OCI-LY1 (cell line): ENCODE data around the gene LRRTM1.

ENCODE experiments used
- H2AFZ ChIP-seq: fragments of 200-600 bp; sonication (generic), shearing (Covaris generic); 2 replicates; pipeline ENCODE4 v1.6.0; 2014; ENCODE audit warnings: antibody characterized with exemption, mild to moderate bottlenecking, low read length
- H3F3A ChIP-seq: fragments of 200-600 bp; sonication (generic), shearing (Covaris generic); 2 replicates; pipeline ENCODE4 v1.6.0; 2014; ENCODE audit warnings: mild to moderate bottlenecking, antibody characterized with exemption, low read length, moderate library complexity; ENCODE audit not compliant: insufficient read depth
- H3K27ac ChIP-seq: fragments of 200-600 bp; sonication (generic); 2 replicates; pipeline ENCODE4 v1.5.1; 2014; ENCODE audit warnings: low read length, mixed run types, mild to moderate bottlenecking, low read depth; ENCODE audit not compliant: poor library complexity, severe bottlenecking
- H3K27me3 ChIP-seq: fragments of 200-600 bp; sonication (generic); 2 replicates; pipeline ENCODE4 v1.6.0; 2014; ENCODE audit warnings: antibody characterized with exemption, mild to moderate bottlenecking, low read length, moderate library complexity; ENCODE audit not compliant: insufficient read depth
- H3K36me3 ChIP-seq: fragments of 200-600 bp; sonication (generic); 2 replicates; pipeline ENCODE4 v1.6.1; 2014; ENCODE audit warnings: mild to moderate bottlenecking, antibody characterized with exemption, low read length, moderate library complexity, mixed read lengths; ENCODE audit not compliant: insufficient read depth
- H3K4me1 ChIP-seq: fragments of 200-600 bp; sonication (generic); 2 replicates; pipeline ENCODE4 v1.5.1; 2014; ENCODE audit warnings: mild to moderate bottlenecking, low read length, moderate library complexity; ENCODE audit not compliant: insufficient read depth, severe bottlenecking
- H3K4me2 ChIP-seq: fragments of 200-600 bp; sonication (generic), shearing (Covaris generic); 2 replicates; pipeline ENCODE4 v1.6.1; 2014; ENCODE audit warnings: low read length
- H3K4me3 ChIP-seq: fragments of 200-600 bp; sonication (generic); 2 replicates; pipeline ENCODE4 v1.5.1; 2014; ENCODE audit warnings: low read length, low read depth, mild to moderate bottlenecking, mixed read lengths; ENCODE audit not compliant: poor library complexity, severe bottlenecking
- H3K79me2 ChIP-seq: fragments of 200-600 bp; shearing (Covaris generic); 2 replicates; pipeline ENCODE4 v1.6.1; 2016; ENCODE audit warnings: mixed run types, low read length, mixed read lengths; ENCODE audit not compliant: insufficient read depth
- H3K9ac ChIP-seq: fragments of 200-600 bp; sonication (generic), shearing (Covaris generic); 2 replicates; pipeline ENCODE4 v1.6.1; 2014; ENCODE audit warnings: mild to moderate bottlenecking, low read length, mixed read lengths
- H3K9me2 ChIP-seq: fragments of 200-600 bp; sonication (generic), shearing (Covaris generic); 2 replicates; pipeline ENCODE4 v1.6.1; 2014; ENCODE audit warnings: low read depth, mild to moderate bottlenecking, low read length, mixed read lengths
- H3K9me3 ChIP-seq: fragments of 200-600 bp; shearing (Covaris generic); 2 replicates; pipeline ENCODE4 v1.6.1; 2014; ENCODE audit warnings: low read length, mixed read lengths
- H4K20me1 ChIP-seq: fragments of 200-600 bp; sonication (generic), shearing (Covaris generic); 2 replicates; pipeline ENCODE4 v1.6.0; 2016; ENCODE audit warnings: mild to moderate bottlenecking, low read length; ENCODE audit not compliant: insufficient read depth
- EZH2 ChIP-seq: fragments of 200-600 bp; sonication (generic), shearing (Covaris generic); IDR thresholded peaks from 2 replicates; pipeline ENCODE4 v1.8.0; 2017; ENCODE audit warnings: borderline replicate concordance, mixed run types, mild to moderate bottlenecking, antibody characterized with exemption, low read length, moderate library complexity, mixed read lengths
- TF ChIP-seq, protein P1 (sequence below): fragments of 200-600 bp; sonication (generic), shearing (Covaris generic); IDR thresholded peaks from 2 replicates; pipeline ENCODE4 v1.5.1; 2017; ENCODE audit warnings: mild to moderate bottlenecking, antibody characterized with exemption, low read length, moderate library complexity, mixed read lengths

Gene LRRTM1

DNA sequence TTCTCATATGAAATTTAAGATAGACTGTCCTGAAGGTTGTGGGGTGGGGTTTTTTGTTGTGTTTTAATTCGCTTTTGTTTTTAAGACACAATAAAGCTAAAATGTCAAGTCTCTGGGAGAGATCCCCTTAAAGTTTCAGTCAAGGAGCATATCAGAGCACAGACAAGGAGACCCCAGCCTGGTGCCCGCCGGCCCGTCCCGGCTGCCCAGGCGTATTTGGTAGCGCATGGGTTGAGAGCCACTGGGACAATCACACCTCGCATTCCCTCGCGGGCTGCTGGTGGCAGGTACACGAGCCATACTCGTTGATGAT lies 2.6 kb downstream of the LRRTM1 start:
- no peak for TF ChIP-seq EZH2
- TF ChIP-seq, protein P1, sequence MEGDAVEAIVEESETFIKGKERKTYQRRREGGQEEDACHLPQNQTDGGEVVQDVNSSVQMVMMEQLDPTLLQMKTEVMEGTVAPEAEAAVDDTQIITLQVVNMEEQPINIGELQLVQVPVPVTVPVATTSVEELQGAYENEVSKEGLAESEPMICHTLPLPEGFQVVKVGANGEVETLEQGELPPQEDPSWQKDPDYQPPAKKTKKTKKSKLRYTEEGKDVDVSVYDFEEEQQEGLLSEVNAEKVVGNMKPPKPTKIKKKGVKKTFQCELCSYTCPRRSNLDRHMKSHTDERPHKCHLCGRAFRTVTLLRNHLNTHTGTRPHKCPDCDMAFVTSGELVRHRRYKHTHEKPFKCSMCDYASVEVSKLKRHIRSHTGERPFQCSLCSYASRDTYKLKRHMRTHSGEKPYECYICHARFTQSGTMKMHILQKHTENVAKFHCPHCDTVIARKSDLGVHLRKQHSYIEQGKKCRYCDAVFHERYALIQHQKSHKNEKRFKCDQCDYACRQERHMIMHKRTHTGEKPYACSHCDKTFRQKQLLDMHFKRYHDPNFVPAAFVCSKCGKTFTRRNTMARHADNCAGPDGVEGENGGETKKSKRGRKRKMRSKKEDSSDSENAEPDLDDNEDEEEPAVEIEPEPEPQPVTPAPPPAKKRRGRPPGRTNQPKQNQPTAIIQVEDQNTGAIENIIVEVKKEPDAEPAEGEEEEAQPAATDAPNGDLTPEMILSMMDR = no peak

DNA sequence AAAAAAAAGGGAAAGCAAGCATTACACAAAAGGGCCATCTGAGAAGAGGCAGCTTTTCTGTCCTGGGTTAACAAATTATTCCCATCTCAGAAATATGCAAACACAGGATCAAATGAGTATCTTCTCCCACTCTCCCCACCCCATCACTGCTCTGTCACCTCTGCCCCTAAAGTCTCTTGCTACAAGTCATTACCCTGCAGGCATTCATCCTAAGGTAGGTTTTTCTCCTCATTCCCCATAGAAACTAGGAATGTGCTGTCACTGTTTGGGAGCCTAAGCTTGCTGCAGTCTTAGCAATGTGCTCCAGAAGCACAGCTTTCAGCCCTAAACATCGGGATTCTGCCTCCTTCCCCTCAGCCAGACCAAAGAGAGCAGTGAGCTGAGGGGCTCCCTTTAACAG lies 3.6 kb downstream of the LRRTM1 start:
- no peak for TF ChIP-seq EZH2
- TF ChIP-seq, protein P1 = no peak
- no peak overlapping the region for H2AFZ ChIP-seq
- H3K36me3 ChIP-seq = no peaks in the 10 kb centered on the region
- H3K9me3 ChIP-seq = no peaks in the 10 kb centered on the region
- no peak overlapping the region for H3K27ac ChIP-seq
- no peak overlapping the region for H3K9ac ChIP-seq
- H3K79me2 ChIP-seq = no peaks in the 10 kb centered on the region
- H3F3A ChIP-seq = no peaks in the 10 kb centered on the region
- no peak overlapping the region for H3K4me3 ChIP-seq
- H4K20me1 ChIP-seq = no peaks in the 10 kb centered on the region
- H3K4me1 ChIP-seq = no peaks in the 10 kb centered on the region
- no peaks in the 10 kb centered on the region for H3K27me3 ChIP-seq
- no peak overlapping the region for H3K4me2 ChIP-seq
- no peaks in the 10 kb centered on the region for H3K9me2 ChIP-seq

More for the DNA sequence above, 2.6 kb downstream of the LRRTM1 start:
- no peaks in the 10 kb centered on the region for H3K9me2 ChIP-seq
- H3K36me3 ChIP-seq = no peaks in the 10 kb centered on the region
- no peaks in the 10 kb centered on the region for H3K4me1 ChIP-seq
- no peaks in the 10 kb centered on the region for H3K9me3 ChIP-seq
- no peaks in the 10 kb centered on the region for H3F3A ChIP-seq
- H2AFZ ChIP-seq = no peak overlapping the region
- H4K20me1 ChIP-seq = no peaks in the 10 kb centered on the region
- H3K27ac ChIP-seq = no peak overlapping the region
- H3K4me2 ChIP-seq = no peak overlapping the region
- no peaks in the 10 kb centered on the region for H3K79me2 ChIP-seq
- H3K4me3 ChIP-seq = no peak overlapping the region
- H3K9ac ChIP-seq = no peak overlapping the region
- no peaks in the 10 kb centered on the region for H3K27me3 ChIP-seq

DNA sequence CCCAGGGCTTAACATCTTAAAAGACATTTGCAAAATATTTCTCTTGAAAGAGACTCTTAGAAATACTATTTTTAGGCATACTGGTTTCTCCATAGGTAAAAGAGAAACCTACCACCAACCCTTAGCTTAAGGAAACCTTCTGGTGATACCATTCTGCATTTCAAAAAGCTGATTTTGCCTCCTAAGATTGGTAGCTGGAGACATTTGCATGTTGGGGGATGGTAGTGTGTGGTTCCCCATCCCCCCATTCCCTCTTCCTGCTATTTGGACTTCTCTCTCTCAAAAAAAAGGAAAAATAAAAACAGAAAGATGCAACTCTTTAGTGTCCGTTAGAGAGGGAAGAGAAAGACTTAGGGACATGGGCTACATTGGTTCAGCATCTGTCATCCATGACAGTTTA lies 4.2 kb downstream of the LRRTM1 start:
- no peak overlapping the region for H3K27ac ChIP-seq
- no peak overlapping the region for H3K4me2 ChIP-seq
- H3K4me1 ChIP-seq = no peaks in the 10 kb centered on the region
- no peak overlapping the region for H3K4me3 ChIP-seq
- H3K9ac ChIP-seq = no peak overlapping the region
- H3K79me2 ChIP-seq = no peaks in the 10 kb centered on the region
- no peaks in the 10 kb centered on the region for H3F3A ChIP-seq
- H3K27me3 ChIP-seq = no peaks in the 10 kb centered on the region
- no peaks in the 10 kb centered on the region for H4K20me1 ChIP-seq
- no peak overlapping the region for H2AFZ ChIP-seq
- no peaks in the 10 kb centered on the region for H3K9me2 ChIP-seq
- TF ChIP-seq, protein P1 = no peak
- no peak for TF ChIP-seq EZH2
- H3K9me3 ChIP-seq = no peaks in the 10 kb centered on the region
- H3K36me3 ChIP-seq = no peaks in the 10 kb centered on the region
